Type B pancreatic cell (in vitro differentiated cells): ENCODE results near the gene ADAM19. TPM values are rescaled to one million over a fixed set of nuclear protein-coding genes. Genes with fewer than 3 reads are reported as not detected.

Source experiments
- DNase-seq: peaks from one replicate; pipeline ENCODE4 v3.0.0; 2021; ENCODE audit warnings: mixed read lengths; ENCODE audit not compliant: unreplicated experiment; ENCODE audit errors: extremely low spot score
- H3K27ac Mint-ChIP-seq: 2 replicates; pipeline ENCODE4 v1.8.0; 2021; ENCODE audit warnings: mild to moderate bottlenecking, mixed read lengths
- H3K27me3 Mint-ChIP-seq: 2 replicates; pipeline ENCODE4 v1.8.0; 2021; ENCODE audit warnings: mixed read lengths
- H3K36me3 Mint-ChIP-seq: 2 replicates; pipeline ENCODE4 v1.8.0; 2021; ENCODE audit warnings: mixed read lengths
- H3K4me1 Mint-ChIP-seq: one replicate; pipeline ENCODE4 v1.8.0; 2021; ENCODE audit warnings: mixed read lengths; ENCODE audit not compliant: unreplicated experiment
- H3K4me3 Mint-ChIP-seq: 2 replicates; pipeline ENCODE4 v1.8.0; 2021; ENCODE audit warnings: mild to moderate bottlenecking, mixed read lengths
- H3K9me3 Mint-ChIP-seq: 2 replicates; pipeline ENCODE4 v1.8.0; 2021; ENCODE audit warnings: mixed read lengths
- total RNA-seq: library from RNA; stranded (reverse); gene quantifications from 2 replicates; pipeline ENCODE4 v1.2.1, GENCODE V29; 2021; ENCODE audit warnings: low replicate concordance
- TF ChIP-seq, protein P1 (sequence below): fragments of 200-600 bp; sonication (generic); conservative IDR thresholded peaks from 2 replicates; pipeline ENCODE4 v1.5.0; 2021; ENCODE audit warnings: antibody characterized with exemption, mild to moderate bottlenecking

ADAM19 gene
- total RNA-seq, 1 donor from 2014 or later: 15.8 TPM

GRCh38 chr5:157529002-157529401 is 46.6 kb downstream of the ADAM19 start:
- peaks cover 7% of the 10 kb centered on the region for H3K27me3 Mint-ChIP-seq
- H3K4me1 Mint-ChIP-seq: peaks cover 14% of the 10 kb centered on the region
- peaks cover 7% of the 10 kb centered on the region for H3K36me3 Mint-ChIP-seq
- TF ChIP-seq, protein P1, sequence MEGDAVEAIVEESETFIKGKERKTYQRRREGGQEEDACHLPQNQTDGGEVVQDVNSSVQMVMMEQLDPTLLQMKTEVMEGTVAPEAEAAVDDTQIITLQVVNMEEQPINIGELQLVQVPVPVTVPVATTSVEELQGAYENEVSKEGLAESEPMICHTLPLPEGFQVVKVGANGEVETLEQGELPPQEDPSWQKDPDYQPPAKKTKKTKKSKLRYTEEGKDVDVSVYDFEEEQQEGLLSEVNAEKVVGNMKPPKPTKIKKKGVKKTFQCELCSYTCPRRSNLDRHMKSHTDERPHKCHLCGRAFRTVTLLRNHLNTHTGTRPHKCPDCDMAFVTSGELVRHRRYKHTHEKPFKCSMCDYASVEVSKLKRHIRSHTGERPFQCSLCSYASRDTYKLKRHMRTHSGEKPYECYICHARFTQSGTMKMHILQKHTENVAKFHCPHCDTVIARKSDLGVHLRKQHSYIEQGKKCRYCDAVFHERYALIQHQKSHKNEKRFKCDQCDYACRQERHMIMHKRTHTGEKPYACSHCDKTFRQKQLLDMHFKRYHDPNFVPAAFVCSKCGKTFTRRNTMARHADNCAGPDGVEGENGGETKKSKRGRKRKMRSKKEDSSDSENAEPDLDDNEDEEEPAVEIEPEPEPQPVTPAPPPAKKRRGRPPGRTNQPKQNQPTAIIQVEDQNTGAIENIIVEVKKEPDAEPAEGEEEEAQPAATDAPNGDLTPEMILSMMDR: no peak
- H3K4me3 Mint-ChIP-seq: no peak overlapping the region
- H3K27ac Mint-ChIP-seq: no peak overlapping the region
- DNase-seq: no peak
- H3K9me3 Mint-ChIP-seq: no peaks in the 10 kb centered on the region

DNA sequence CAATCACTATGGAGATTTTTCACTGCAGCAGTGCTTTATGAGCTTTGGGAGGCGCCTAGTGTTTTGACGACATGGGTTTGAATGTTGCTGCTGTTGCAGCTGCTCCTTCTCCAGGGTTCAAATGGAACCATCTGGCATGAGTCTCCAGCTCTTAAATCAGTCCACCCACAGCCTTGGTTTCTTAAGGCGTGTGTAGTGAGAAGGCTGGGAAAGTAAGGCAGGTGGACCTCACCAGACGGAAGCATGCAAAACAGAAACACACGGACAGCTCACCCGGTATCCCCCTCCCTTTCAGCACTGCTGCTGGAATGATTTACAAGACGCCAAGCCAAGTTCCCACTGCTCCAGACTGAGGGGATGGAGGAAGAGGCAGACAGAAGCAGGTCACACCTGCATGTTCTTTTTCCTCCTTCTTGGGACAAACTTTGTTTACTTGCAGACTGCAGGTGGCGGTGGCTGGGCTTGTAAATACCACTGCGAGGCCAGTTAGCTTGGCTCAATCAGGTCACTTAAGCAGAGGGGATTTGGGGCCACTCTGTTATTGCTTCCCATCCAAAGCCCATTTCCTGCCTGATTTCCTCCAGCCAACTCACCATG is 47.4 kb downstream of the ADAM19 start:
- TF ChIP-seq, protein P1: no peak
- no peak overlapping the region for H3K27ac Mint-ChIP-seq
- H3K36me3 Mint-ChIP-seq: peaks cover 7% of the 10 kb centered on the region
- no peak overlapping the region for H3K4me3 Mint-ChIP-seq
- peaks cover 7% of the 10 kb centered on the region for H3K27me3 Mint-ChIP-seq
- DNase-seq: no peak
- no peaks in the 10 kb centered on the region for H3K9me3 Mint-ChIP-seq
- peaks cover 14% of the 10 kb centered on the region for H3K4me1 Mint-ChIP-seq

DNA sequence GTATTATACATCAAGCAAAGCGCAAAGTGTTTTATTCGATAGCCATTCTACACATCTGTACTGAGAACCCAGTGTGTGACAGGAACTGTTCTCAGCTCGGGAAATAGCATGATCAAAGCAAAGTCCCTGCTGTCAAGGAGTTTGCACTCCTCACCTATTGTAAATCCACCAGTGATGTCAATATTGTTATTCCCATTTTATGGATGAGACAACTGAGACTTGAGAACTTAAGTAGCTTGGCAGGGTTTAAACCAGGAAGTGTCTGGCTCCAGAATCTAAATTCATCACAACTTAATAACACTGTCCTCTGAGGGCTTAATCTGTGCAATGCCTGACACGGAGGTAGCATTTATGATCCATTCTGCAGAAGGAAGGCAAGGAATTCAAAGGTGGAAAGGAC is 50.7 kb downstream of the ADAM19 start:
- Mint-ChIP-seq H3K4me3 (no peak overlapping the region), H3K4me1 (peaks cover 14% of the 10 kb centered on the region), H3K9me3 (no peaks in the 10 kb centered on the region), H3K36me3 (peaks cover 3% of the 10 kb centered on the region), H3K27me3 (peaks cover 4% of the 10 kb centered on the region), H3K27ac (no peak overlapping the region)
- no peak for DNase-seq
- TF ChIP-seq, protein P1: no peak

GRCh38 chr5:157523976-157524375 is 51.6 kb downstream of the ADAM19 start:
- TF ChIP-seq, protein P1: no peak
- Mint-ChIP-seq H3K4me1 (peaks cover 14% of the 10 kb centered on the region), H3K4me3 (no peak overlapping the region), H3K27ac (no peak overlapping the region), H3K27me3 (peaks cover 4% of the 10 kb centered on the region), H3K36me3 (peaks cover 3% of the 10 kb centered on the region), H3K9me3 (no peaks in the 10 kb centered on the region)
- no peak for DNase-seq

DNA sequence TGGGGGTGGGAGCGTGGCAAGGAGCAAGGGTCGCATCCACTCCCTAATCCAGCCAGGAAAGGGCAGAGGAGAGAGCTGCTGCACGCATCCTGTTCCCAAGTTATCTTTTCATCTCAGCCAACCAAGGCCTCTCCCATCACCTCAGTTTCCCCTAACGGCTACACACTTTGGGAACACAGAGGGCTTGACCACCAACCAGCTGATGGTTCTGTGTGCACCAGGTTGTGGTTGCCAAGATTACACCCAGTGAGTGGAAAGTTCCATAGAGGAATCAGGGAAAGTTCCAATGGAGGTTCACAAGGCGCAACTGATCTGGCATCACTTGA is 53.9 kb downstream of the ADAM19 start:
- Mint-ChIP-seq H3K36me3 (no peaks in the 10 kb centered on the region), H3K4me1 (peaks cover 8% of the 10 kb centered on the region), H3K4me3 (no peak overlapping the region), H3K9me3 (no peaks in the 10 kb centered on the region), H3K27me3 (peaks cover 3% of the 10 kb centered on the region), H3K27ac (no peak overlapping the region)
- DNase-seq: no peak
- TF ChIP-seq, protein P1: no peak
